ENCODE measurements around the gene KCTD3. TPM values are rescaled to one million over a fixed set of nuclear protein-coding genes. Genes with fewer than 3 reads are reported as not detected.

Gene KCTD3
- total RNA-seq, 4 donors from 2014 or later = 62.4 to 99.8 (median 82.0) TPM

GRCh38 chr1:215567491-215568298 is 591 bp downstream of the KCTD3 start:
- peak in 1 of 2 donors; percentile 19 for DNase-seq (ENCODE audit: low spot score in 2 of 2)
- peak overlapping the region; percentile 91 to 97 (median 94) for H3K27ac ChIP-seq

GRCh38 chr1:215568299-215568692 is 1.2 kb downstream of the KCTD3 start:
- peaks cover 0 to 53% (median 29%) of the 10 kb centered on the region in 4 donors for H3K4me1 ChIP-seq
- no peaks in the 10 kb centered on the region for H3K9me3 ChIP-seq
- WGBS, 2 donors = 1% methylated on average over 5 of the region's 5 CpGs
- TF ChIP-seq CTCF (IDR thresholded peaks at IDR 0.05) = no peak
- peak in 1 of 2 donors; percentile 49 for TF ChIP-seq EP300 (IDR thresholded peaks at IDR 0.05)
- no peak for TF ChIP-seq POLR2A (IDR thresholded peaks at IDR 0.05)
- H3K27ac ChIP-seq = peak overlapping the region; percentile 91 to 97 (median 94)
- no peaks in the 10 kb centered on the region for H3K27me3 ChIP-seq
- no peaks in the 10 kb centered on the region for H3K36me3 ChIP-seq
- H3K4me3 ChIP-seq = peak overlapping the region; percentile 74 to 91 (median 86)
- peak in 1 of 2 donors; percentile 37 for DNase-seq (ENCODE audit: low spot score in 2 of 2)

More at GRCh38 chr1:215567491-215568298, 591 bp downstream of the KCTD3 start:
- Histone ChIP-seq H3K4me1 (peaks cover 0 to 47% (median 26%) of the 10 kb centered on the region in 4 donors), H3K4me3 (peak overlapping the region; percentile 74 to 91 (median 86)), H3K27me3 (no peaks in the 10 kb centered on the region), H3K9me3 (no peaks in the 10 kb centered on the region), H3K36me3 (no peaks in the 10 kb centered on the region)
- 0 to 3% methylated on average over 10 to 41 of the region's 63 CpGs for WGBS, 2 donors
- TF ChIP-seq CTCF (IDR thresholded peaks at IDR 0.05) = no peak
- TF ChIP-seq POLR2A (IDR thresholded peaks at IDR 0.05) = no peak
- no peak for TF ChIP-seq EP300 (IDR thresholded peaks at IDR 0.05)

GRCh38 chr1:215569986-215570824 is 3.1 kb downstream of the KCTD3 start:
- DNase-seq (ENCODE audit: low spot score in 2 of 2) = no peak
- Histone ChIP-seq H3K36me3 (peaks cover 0 to 5% (median 0%) of the 10 kb centered on the region in 3 donors), H3K27ac (peak overlapping the region; percentile 25 to 97 (median 94)), H3K9me3 (no peaks in the 10 kb centered on the region), H3K4me1 (peaks cover 0 to 59% (median 31%) of the 10 kb centered on the region in 4 donors), H3K4me3 (peak overlapping the region in 1 of 4 donors; percentile 84), H3K27me3 (no peaks in the 10 kb centered on the region)
- WGBS, 2 donors = 64 to 76% methylated on average over 3 of the region's 3 CpGs
- TF ChIP-seq CTCF (IDR thresholded peaks at IDR 0.05) = no peak
- no peak for TF ChIP-seq EP300 (IDR thresholded peaks at IDR 0.05)
- TF ChIP-seq POLR2A (IDR thresholded peaks at IDR 0.05) = no peak

GRCh38 chr1:215581896-215582295 is 14.8 kb downstream of the KCTD3 start:
- WGBS, 2 donors = 79 to 86% methylated on average over 2 of the region's 2 CpGs
- TF ChIP-seq POLR2A (IDR thresholded peaks at IDR 0.05) = no peak
- TF ChIP-seq CTCF (IDR thresholded peaks at IDR 0.05) = no peak
- TF ChIP-seq EP300 (IDR thresholded peaks at IDR 0.05) = no peak

More at GRCh38 chr1:215581896-215582295, 14.8 kb downstream of the KCTD3 start:
- H3K4me3 ChIP-seq = no peak overlapping the region
- no peak overlapping the region for H3K27ac ChIP-seq
- DNase-seq (ENCODE audit: low spot score in 2 of 2) = no peak
- no peaks in the 10 kb centered on the region for H3K27me3 ChIP-seq
- H3K4me1 ChIP-seq = peaks cover 0 to 3% (median 0%) of the 10 kb centered on the region in 4 donors
- peaks cover 0 to 81% (median 3%) of the 10 kb centered on the region in 3 donors for H3K36me3 ChIP-seq
- H3K9me3 ChIP-seq = peaks cover 0 to 5% (median 0%) of the 10 kb centered on the region in 4 donors
